MM.1S (cell line): Measurements from ENCODE around the gene TSPAN7.

ENCODE experiments used
- CTCF ChIP-seq: fragments of 300-600 bp; sonication (generic); IDR thresholded peaks from 2 replicates; pipeline ENCODE4 v1.5.1; 2016; ENCODE audit warnings: antibody characterized with exemption, low read length, mixed read lengths
- EZH2 ChIP-seq: fragments of 300-600 bp; sonication (generic); optimal IDR thresholded peaks from 2 replicates; pipeline ENCODE3; 2017; ENCODE audit warnings: low read depth, mild to moderate bottlenecking, antibody characterized with exemption, low read length, mixed read lengths
- EZH2phosphoT487 ChIP-seq: fragments of 300-600 bp; sonication (generic); IDR thresholded peaks from 2 replicates; pipeline ENCODE4 v1.6.1; 2018; ENCODE audit warnings: antibody characterized with exemption, low read length

GRCh38 chrX:38669428-38669827, 108.1 kb downstream of the TSPAN7 start:
- TF ChIP-seq CTCF (no peak), EZH2phosphoT487 (no peak), EZH2 (no peak)
